Common myeloid progenitor, CD34-positive (primary cell): ENCODE results near the gene STAT4.

Source experiments
- CTCF ChIA-PET: fragments of 350-600 bp; sonication (Branson Sonifier 250); formaldehyde crosslinking; loops from one replicate; lab custom pipeline; 2021; ENCODE audit warnings: antibody characterized with exemption; lab: Charles Lee
- POLR2A ChIA-PET: fragments of 350-600 bp; sonication (Branson Sonifier 250); formaldehyde crosslinking; loops from one replicate; lab custom pipeline; 2021; ENCODE audit warnings: antibody characterized with exemption; lab: Charles Lee
- DNase-seq, 3 donors: peaks; one replicate each; pipeline versions ENCODE4 v3.0.0 to v3.0.0-alpha.2; 2013
- H3K27ac ChIP-seq, 2 experiments: 1 replicate in 1 of 2; 2 replicates in 1 of 2; pipeline ENCODE4 v1.7.0; 2013; ENCODE audit warnings: inconsistent platforms in 2 of 2, low read length in 2 of 2, mild to moderate bottlenecking in 2 of 2, low read depth in 1 of 2, moderate library complexity in 1 of 2; ENCODE audit not compliant: severe bottlenecking in 2 of 2, insufficient read depth in 1 of 2, poor library complexity in 1 of 2
- H3K27me3 ChIP-seq, 5 experiments: replicated peaks in 2 of 5; 1 replicate in 3 of 5; 2 replicates in 2 of 5; pipeline versions ENCODE4 v1.6.1 to v1.7.0; 2013; ENCODE audit warnings: low read length in 4 of 5, mild to moderate bottlenecking in 2 of 5, moderate library complexity in 2 of 5, inconsistent platforms in 1 of 5; ENCODE audit not compliant: insufficient read depth in 5 of 5, control insufficient read depth in 4 of 5
- H3K36me3 ChIP-seq, 4 experiments: 1 replicate in 2 of 4; 2 replicates in 2 of 4; pipeline versions ENCODE4 v1.6.1 to v1.7.0; 2013; ENCODE audit warnings: low read length in 3 of 4, control low read depth in 1 of 4, mild to moderate bottlenecking in 1 of 4; ENCODE audit not compliant: control insufficient read depth in 4 of 4, insufficient read depth in 4 of 4
- H3K4me1 ChIP-seq, 4 experiments: 1 replicate in 3 of 4; 2 replicates in 1 of 4; pipeline versions ENCODE4 v1.6.1 to v1.7.1; 2013; ENCODE audit warnings: low read length in 3 of 4, mild to moderate bottlenecking in 3 of 4, control low read depth in 1 of 4, inconsistent platforms in 1 of 4, moderate library complexity in 1 of 4; ENCODE audit not compliant: control insufficient read depth in 4 of 4, insufficient read depth in 4 of 4; ENCODE audit errors: control extremely low read depth in 1 of 4
- H3K4me3 ChIP-seq, 7 experiments: 1 replicate in 4 of 7; 2 replicates in 3 of 7; pipeline versions ENCODE4 v1.5.1 to v1.7.0; 2013; ENCODE audit warnings: mild to moderate bottlenecking in 7 of 7, low read length in 6 of 7, moderate library complexity in 6 of 7, inconsistent platforms in 2 of 7, low read depth in 2 of 7, control low read depth in 1 of 7; ENCODE audit not compliant: insufficient read depth in 4 of 7, control insufficient read depth in 1 of 7; ENCODE audit errors: extremely low read depth in 1 of 7
- H3K9me3 ChIP-seq, 5 experiments: 1 replicate in 4 of 5; 2 replicates in 1 of 5; pipeline versions ENCODE4 v1.6.1 to v1.7.1; 2013; ENCODE audit warnings: low read length in 4 of 5, mild to moderate bottlenecking in 2 of 5, inconsistent platforms in 1 of 5, low read depth in 1 of 5, moderate library complexity in 1 of 5; ENCODE audit not compliant: control insufficient read depth in 4 of 5, insufficient read depth in 2 of 5; ENCODE audit errors: control extremely low read depth in 1 of 5
- WGBS: methylation state at CpG from one replicate; pipeline ENCODE4 v1.1.5; 2013; ENCODE audit not compliant: insufficient coverage; 5-methylcytosine and 5-hydroxymethylcytosine counted together

Gene STAT4

GRCh38 chr2:191048073-191048472 lies 102.7 kb downstream of the STAT4 start:
- 100% methylated on average over 1 of the region's 3 CpGs for WGBS
- DNase-seq = no peak
- H3K9me3 ChIP-seq = peaks cover 0 to 5% (median 3%) of the 10 kb centered on the region in 5 experiments
- CTCF ChIA-PET = interaction anchor here (1.1 to 12.1 kb wide), 5 partner anchors 12 to 477 kb away, joined by 3 to 250 read pairs (median 4); no protein-coding TSS in a partner anchor
- POLR2A ChIA-PET = interaction anchor here (0.6 kb wide), 1 partner anchor 328 kb away, joined by 3 read pairs; no protein-coding TSS in a partner anchor
- peaks cover 4 to 15% (median 8%) of the 10 kb centered on the region in 4 experiments for H3K4me1 ChIP-seq
- H3K36me3 ChIP-seq = no peaks in the 10 kb centered on the region
- no peak overlapping the region for H3K4me3 ChIP-seq
- no peaks in the 10 kb centered on the region for H3K27me3 ChIP-seq
- H3K27ac ChIP-seq = no peak overlapping the region

DNA sequence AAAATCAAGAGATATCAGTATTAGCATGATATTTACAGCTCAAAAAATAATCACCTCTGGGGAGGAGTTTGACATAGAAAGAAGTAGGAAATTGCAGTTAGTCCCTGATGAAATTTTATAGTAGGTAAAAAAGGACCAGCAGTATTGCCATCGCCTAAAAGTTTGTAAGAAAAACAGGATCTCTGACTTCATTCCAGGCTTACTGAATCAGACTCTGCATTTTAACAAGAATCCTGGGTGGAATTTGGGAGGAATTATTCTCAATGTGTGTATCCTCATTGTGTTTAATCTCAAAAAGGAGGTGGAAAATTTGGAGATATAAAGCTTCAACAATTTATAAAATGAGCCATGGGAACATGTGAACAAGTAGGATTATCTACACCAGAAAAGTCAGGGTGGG lies 105.7 kb downstream of the STAT4 start:
- peaks cover 0 to 4% (median 0%) of the 10 kb centered on the region in 4 experiments for H3K4me1 ChIP-seq
- CTCF ChIA-PET = interaction anchor here (12.1 kb wide), 1 partner anchor 112 kb away, joined by 250 read pairs; no protein-coding TSS in a partner anchor

GRCh38 chr2:191043438-191043837 lies 107.4 kb downstream of the STAT4 start:
- no peak overlapping the region for H3K27ac ChIP-seq
- H3K4me1 ChIP-seq = peaks cover 0 to 8% (median 3%) of the 10 kb centered on the region in 4 experiments
- no peaks in the 10 kb centered on the region for H3K27me3 ChIP-seq
- H3K36me3 ChIP-seq = no peaks in the 10 kb centered on the region
- WGBS = no CpG with 5 or more reads among the region's 3 CpGs
- ChIA-PET CTCF (interaction anchor here (0.6 kb wide), 1 partner anchor 438 kb away, joined by 3 read pairs; no protein-coding TSS in a partner anchor), POLR2A (no interaction called here)
- peaks cover 0 to 5% (median 3%) of the 10 kb centered on the region in 5 experiments for H3K9me3 ChIP-seq
- no peak for DNase-seq
- H3K4me3 ChIP-seq = no peak overlapping the region

More for the DNA sequence above, 105.7 kb downstream of the STAT4 start:
- no peak for DNase-seq
- Histone ChIP-seq H3K9me3 (peaks cover 0 to 5% (median 3%) of the 10 kb centered on the region in 5 experiments), H3K36me3 (no peaks in the 10 kb centered on the region), H3K27ac (no peak overlapping the region), H3K27me3 (no peaks in the 10 kb centered on the region), H3K4me3 (no peak overlapping the region)
- POLR2A ChIA-PET = no interaction called here
- 100% methylated on average over 1 of the region's 1 CpG for WGBS

- H3K9me3 ChIP-seq = peaks cover 0 to 5% (median 3%) of the 10 kb centered on the region in 5 experiments
- ChIA-PET POLR2A (no interaction called here), CTCF (interaction anchor here (0.7 to 2.9 kb wide), 2 partner anchors 9 to 114 kb away, joined by 4 to 24 read pairs; no protein-coding TSS in a partner anchor)
- H3K27me3 ChIP-seq = no peaks in the 10 kb centered on the region
- H3K27ac ChIP-seq = no peak overlapping the region
- no peak for DNase-seq
- 100% methylated on average over 2 of the region's 3 CpGs for WGBS
- no peak overlapping the region for H3K4me3 ChIP-seq
- no peaks in the 10 kb centered on the region for H3K36me3 ChIP-seq
- H3K4me1 ChIP-seq = peaks cover 0 to 16% (median 9%) of the 10 kb centered on the region in 4 experiments
These were observed 109.2 kb downstream of the STAT4 start for GRCh38 chr2:191041418-191042161.

DNA sequence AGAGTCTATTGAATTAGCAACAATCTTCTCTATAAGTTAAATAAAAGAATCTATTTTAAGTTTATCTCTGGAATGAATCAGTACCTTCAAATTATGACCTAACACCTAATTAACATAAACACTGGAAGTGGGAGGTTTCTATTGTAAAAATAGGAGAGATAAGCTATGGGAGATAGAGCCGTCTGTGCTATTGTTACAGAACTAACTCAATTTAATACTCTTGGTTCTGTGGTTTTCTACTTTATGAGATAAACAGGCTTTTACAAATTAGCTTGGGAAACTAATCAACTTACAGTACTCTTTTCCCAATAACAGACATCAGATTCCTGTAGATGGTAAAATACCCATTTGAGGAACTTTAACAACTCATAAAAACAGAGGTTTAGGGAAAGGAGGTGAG lies 111.2 kb downstream of the STAT4 start:
- H3K27ac ChIP-seq = no peak overlapping the region
- ChIA-PET POLR2A (no interaction called here), CTCF (interaction anchor here (1.2 to 2.9 kb wide), 4 partner anchors 10 to 127 kb away, joined by 4 to 24 read pairs (median 6); no protein-coding TSS in a partner anchor)
- no peak for DNase-seq
- H3K9me3 ChIP-seq = peaks cover 0 to 4% (median 3%) of the 10 kb centered on the region in 5 experiments
- H3K4me1 ChIP-seq = peaks cover 0 to 19% (median 9%) of the 10 kb centered on the region in 4 experiments
- no peak overlapping the region for H3K4me3 ChIP-seq
- WGBS = no CpG with 5 or more reads among the region's 1 CpG
- H3K27me3 ChIP-seq = no peaks in the 10 kb centered on the region
- H3K36me3 ChIP-seq = no peaks in the 10 kb centered on the region

GRCh38 chr2:191038741-191039140 lies 112.1 kb downstream of the STAT4 start:
- no peaks in the 10 kb centered on the region for H3K9me3 ChIP-seq
- H3K27me3 ChIP-seq = no peaks in the 10 kb centered on the region
- no CpG with 5 or more reads among the region's 2 CpGs for WGBS
- CTCF ChIA-PET = interaction anchor here (1.6 to 2.2 kb wide), 3 partner anchors 10 to 117 kb away, joined by 5 to 7 read pairs (median 6); no protein-coding TSS in a partner anchor
- H3K36me3 ChIP-seq = no peaks in the 10 kb centered on the region
- POLR2A ChIA-PET = no interaction called here
- no peak for DNase-seq
- H3K4me1 ChIP-seq = peaks cover 0 to 19% (median 9%) of the 10 kb centered on the region in 4 experiments
- no peak overlapping the region for H3K27ac ChIP-seq
- H3K4me3 ChIP-seq = no peak overlapping the region
